Body of pancreas (tissue), 4 donors: ENCODE measurements around the gene PAX8.

ENCODE experiments used
- CTCF ChIP-seq, 7 experiments: fragments of 450-650 bp in 4 of 7; fragments of 200-600 bp in 3 of 7; sonication (generic) in 3 of 7; IDR thresholded peaks; one replicate each; pipeline ENCODE4 v1.5.1; 2016 to 2019; ENCODE audit warnings: antibody characterized with exemption in 7 of 7
- POLR2A ChIP-seq, 3 donors: fragments of 450-650 bp; IDR thresholded peaks; one replicate each; pipeline ENCODE4 v1.6.1; 2016; ENCODE audit warnings: antibody characterized with exemption in 3 of 3, mild to moderate bottlenecking in 2 of 3

- TF ChIP-seq CTCF (IDR thresholded peaks at IDR 0.05) = no peak
- no peak for TF ChIP-seq POLR2A (IDR thresholded peaks at IDR 0.05)
These were observed 37.4 kb upstream of the PAX8 start for GRCh38 chr2:113316085-113316484.
